HL-60 (cell line): ENCODE results near the gene EMP3.
"Not testable (repeated sequence)": the region's sequence is repeated elsewhere in the genome, so short reads cannot be mapped to it uniquely, and the experiment has no call there.

Experiments used
- DNase-seq, 2 experiments: peaks; one replicate each; pipeline ENCODE4 v3.0.0-alpha.2; 2010 to 2020; ENCODE audit warnings: low read depth in 1 of 2, low spot score in 1 of 2
- H3K27ac ChIP-seq: fragments of 250-450 bp; sonication (Bioruptor Pico); replicated peaks from 2 replicates; pipeline ENCODE4 v1.5.1; 2020; ENCODE audit warnings: mild to moderate bottlenecking, moderate library complexity
- H3K27me3 ChIP-seq: fragments of 250-450 bp; sonication (Bioruptor Pico); 2 replicates; pipeline ENCODE4 v1.5.1; 2021; ENCODE audit warnings: mild to moderate bottlenecking, moderate library complexity; ENCODE audit not compliant: insufficient read depth, poor library complexity, severe bottlenecking
- H3K4me3 ChIP-seq: replicated peaks from 2 replicates; pipeline ENCODE4 v1.5.1; 2011; ENCODE audit warnings: mild to moderate bottlenecking, control low read depth, low read length; ENCODE audit not compliant: insufficient read depth
- CTCF ChIP-seq: IDR thresholded peaks from one replicate; pipeline ENCODE4 v1.5.1; 2011; ENCODE audit warnings: low read length, control low read depth, inconsistent platforms; ENCODE audit not compliant: insufficient read depth
- GABPA ChIP-seq: IDR thresholded peaks from 2 replicates; pipeline ENCODE4 v1.6.1; 2012; ENCODE audit warnings: low read depth
- POLR2AphosphoS5 ChIP-seq: IDR thresholded peaks from 2 replicates; pipeline ENCODE4 v1.6.1; 2012; ENCODE audit warnings: low read depth
- SPI1 ChIP-seq: IDR thresholded peaks from 2 replicates; pipeline ENCODE4 v1.6.1; 2012; ENCODE audit warnings: low read depth, mild to moderate bottlenecking, borderline replicate concordance
- TF ChIP-seq, protein P1 (sequence below): IDR thresholded peaks from 2 replicates; pipeline ENCODE4 v1.6.1; 2012; ENCODE audit warnings: low read depth; ENCODE audit not compliant: insufficient replicate concordance

Gene EMP3

GRCh38 chr19:48371367-48371766, 46.0 kb downstream of the EMP3 start:
- no peak overlapping the region for H3K27ac ChIP-seq
- H3K27me3 ChIP-seq, result no peaks in the 10 kb centered on the region
- no peak for DNase-seq
- no peak overlapping the region for H3K4me3 ChIP-seq
- no peak for TF ChIP-seq GABPA
- TF ChIP-seq CTCF, result no peak
- no peak for TF ChIP-seq POLR2AphosphoS5
- TF ChIP-seq SPI1, result no peak
- TF ChIP-seq, protein P1, sequence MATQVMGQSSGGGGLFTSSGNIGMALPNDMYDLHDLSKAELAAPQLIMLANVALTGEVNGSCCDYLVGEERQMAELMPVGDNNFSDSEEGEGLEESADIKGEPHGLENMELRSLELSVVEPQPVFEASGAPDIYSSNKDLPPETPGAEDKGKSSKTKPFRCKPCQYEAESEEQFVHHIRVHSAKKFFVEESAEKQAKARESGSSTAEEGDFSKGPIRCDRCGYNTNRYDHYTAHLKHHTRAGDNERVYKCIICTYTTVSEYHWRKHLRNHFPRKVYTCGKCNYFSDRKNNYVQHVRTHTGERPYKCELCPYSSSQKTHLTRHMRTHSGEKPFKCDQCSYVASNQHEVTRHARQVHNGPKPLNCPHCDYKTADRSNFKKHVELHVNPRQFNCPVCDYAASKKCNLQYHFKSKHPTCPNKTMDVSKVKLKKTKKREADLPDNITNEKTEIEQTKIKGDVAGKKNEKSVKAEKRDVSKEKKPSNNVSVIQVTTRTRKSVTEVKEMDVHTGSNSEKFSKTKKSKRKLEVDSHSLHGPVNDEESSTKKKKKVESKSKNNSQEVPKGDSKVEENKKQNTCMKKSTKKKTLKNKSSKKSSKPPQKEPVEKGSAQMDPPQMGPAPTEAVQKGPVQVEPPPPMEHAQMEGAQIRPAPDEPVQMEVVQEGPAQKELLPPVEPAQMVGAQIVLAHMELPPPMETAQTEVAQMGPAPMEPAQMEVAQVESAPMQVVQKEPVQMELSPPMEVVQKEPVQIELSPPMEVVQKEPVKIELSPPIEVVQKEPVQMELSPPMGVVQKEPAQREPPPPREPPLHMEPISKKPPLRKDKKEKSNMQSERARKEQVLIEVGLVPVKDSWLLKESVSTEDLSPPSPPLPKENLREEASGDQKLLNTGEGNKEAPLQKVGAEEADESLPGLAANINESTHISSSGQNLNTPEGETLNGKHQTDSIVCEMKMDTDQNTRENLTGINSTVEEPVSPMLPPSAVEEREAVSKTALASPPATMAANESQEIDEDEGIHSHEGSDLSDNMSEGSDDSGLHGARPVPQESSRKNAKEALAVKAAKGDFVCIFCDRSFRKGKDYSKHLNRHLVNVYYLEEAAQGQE, result no peak

- not testable (repeated sequence) for H3K27ac ChIP-seq, H3K4me3 ChIP-seq, H3K27me3 ChIP-seq, DNase-seq
These were observed 46.4 kb downstream of the EMP3 start for GRCh38 chr19:48371771-48372170.

DNA sequence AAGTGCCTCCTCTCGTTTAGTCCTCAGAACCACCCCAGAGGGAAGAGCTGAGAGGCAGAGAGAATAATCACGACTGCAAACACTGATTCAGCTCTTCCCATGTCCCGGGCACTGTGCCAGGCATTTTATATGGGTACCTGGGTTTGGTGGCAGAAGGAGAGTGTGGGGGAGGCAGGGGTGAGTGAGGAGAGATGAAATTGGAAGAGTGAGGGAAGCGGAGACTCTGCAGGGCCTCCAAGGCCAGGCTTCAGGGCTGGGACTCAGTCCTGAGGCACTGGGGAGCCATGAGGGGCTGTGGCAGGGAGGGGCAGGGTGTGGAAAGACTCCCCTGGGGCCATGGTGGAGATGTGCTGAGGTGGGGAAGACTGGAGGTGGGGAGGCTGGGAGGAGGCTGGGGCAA, 47.6 kb downstream of the EMP3 start:
- no peak for DNase-seq
- H3K4me3 ChIP-seq, result no peak overlapping the region
- H3K27ac ChIP-seq, result no peak overlapping the region
- no peaks in the 10 kb centered on the region for H3K27me3 ChIP-seq
- TF ChIP-seq CTCF, result no peak
- TF ChIP-seq GABPA, result no peak
- no peak for TF ChIP-seq SPI1
- TF ChIP-seq, protein P1, result no peak
- TF ChIP-seq POLR2AphosphoS5, result no peak

- TF ChIP-seq SPI1, result no peak
- TF ChIP-seq, protein P1, result no peak
- H3K4me3 ChIP-seq, result no peak overlapping the region
- no peak for DNase-seq
- H3K27ac ChIP-seq, result no peak overlapping the region
- H3K27me3 ChIP-seq, result no peaks in the 10 kb centered on the region
These were observed 48.2 kb downstream of the EMP3 start for GRCh38 chr19:48373567-48373966.
